Daoy (cell line): ENCODE measurements around the gene BCL2A1. TPM values are rescaled to one million over a fixed set of nuclear protein-coding genes. Genes with fewer than 3 reads are reported as not detected.
"Not testable (repeated sequence)": the region's sequence is repeated elsewhere in the genome, so short reads cannot be mapped to it uniquely, and the experiment has no call there.

Source experiments
- DNase-seq: peaks from one replicate; pipeline ENCODE4 v3.0.0-alpha.2; 2015; ENCODE audit warnings: low read depth
- total RNA-seq: library from RNA; depleted of rRNA; stranded (reverse); fragments of >200 nt; shearing (Covaris generic); gene quantifications from 2 replicates; pipeline ENCODE4 v1.2.3, GENCODE V29; 2014; rRNA removed

The BCL2A1 gene
- total RNA-seq, 1 experiment from 2014 or later, result 10.1 TPM

DNA sequence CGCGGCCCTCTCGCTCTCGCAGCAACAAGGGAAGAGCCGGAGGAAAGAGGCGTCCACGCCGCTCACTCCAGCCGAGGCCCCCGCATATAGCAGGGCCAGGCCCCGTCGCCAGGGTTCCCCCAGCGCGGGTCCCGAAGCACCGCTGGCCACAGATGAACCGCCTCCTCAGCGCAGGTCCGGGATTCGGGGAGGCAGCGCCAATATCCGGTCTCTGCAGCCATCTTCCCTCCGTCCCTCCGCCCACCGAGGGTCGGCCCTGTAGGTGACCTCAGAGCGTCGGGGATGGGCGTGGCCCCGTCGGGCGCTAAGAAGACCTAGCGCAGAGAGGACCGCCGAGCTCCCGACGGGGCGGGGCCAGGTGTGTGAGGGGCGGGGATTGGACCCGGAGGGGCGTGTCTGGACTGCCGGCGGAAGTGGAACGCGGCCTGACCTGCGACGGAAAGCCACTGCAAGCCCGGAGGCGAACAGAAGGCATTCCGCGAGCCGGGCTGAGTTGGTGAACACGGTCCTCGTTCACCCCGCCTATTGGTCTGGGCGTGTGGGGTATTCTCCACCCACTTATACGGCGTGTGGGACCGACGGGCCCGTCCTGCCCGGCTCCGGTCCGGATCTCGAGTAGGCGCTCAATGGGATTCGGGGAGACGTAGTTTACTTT, 47.4 kb downstream of the BCL2A1 start:
- peak; percentile 98 for DNase-seq

DNA sequence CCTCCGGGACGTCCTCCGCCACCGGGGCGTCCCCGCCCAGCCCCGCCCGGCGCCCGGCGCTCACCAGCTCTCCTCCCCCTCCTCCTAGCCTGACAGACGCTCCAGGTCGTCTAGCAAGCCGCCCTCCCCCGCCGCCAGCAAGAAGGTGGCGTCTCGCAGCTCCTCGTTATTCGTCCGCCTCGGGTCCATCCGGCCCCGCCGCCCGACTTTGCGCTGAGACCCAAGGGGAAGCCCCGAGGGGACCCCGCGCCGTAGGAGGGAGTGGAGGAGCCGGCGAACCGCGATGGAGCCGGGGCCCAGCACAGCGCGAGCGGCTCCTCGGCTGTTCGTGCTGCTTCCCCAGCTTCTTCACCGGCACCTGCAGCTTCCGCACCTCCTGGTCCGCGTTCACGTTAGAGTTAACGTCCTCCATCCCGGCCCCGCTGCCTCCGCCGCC, 47.9 kb downstream of the BCL2A1 start:
- DNase-seq, result peak; percentile 49

DNA sequence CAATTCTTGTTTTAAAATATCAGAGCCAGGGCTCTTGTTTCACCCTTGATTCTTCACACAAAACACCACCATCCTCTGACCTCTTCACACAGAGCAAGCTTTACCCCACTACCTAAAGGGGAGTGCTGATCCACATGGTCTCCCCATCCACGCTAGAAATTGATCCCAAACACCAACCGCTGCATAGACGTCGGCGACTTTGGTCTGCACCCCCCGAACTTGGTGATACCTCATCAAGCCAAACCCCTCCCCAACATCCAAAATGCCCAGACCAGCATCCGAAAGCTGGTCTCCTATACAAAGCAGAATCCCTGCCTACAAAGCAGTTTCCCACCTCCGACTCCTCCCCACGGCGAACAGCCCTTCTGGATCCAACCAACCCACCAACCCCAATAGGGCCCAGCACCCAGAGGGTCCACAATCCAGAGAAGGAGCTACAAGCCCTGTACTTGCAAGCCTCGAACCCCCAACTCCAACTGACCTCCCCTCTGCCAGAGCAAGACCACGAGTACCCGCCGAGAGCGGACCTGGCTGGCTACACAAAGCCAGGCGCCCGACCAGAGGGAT, 48.4 kb downstream of the BCL2A1 start:
- DNase-seq, result no peak

DNA sequence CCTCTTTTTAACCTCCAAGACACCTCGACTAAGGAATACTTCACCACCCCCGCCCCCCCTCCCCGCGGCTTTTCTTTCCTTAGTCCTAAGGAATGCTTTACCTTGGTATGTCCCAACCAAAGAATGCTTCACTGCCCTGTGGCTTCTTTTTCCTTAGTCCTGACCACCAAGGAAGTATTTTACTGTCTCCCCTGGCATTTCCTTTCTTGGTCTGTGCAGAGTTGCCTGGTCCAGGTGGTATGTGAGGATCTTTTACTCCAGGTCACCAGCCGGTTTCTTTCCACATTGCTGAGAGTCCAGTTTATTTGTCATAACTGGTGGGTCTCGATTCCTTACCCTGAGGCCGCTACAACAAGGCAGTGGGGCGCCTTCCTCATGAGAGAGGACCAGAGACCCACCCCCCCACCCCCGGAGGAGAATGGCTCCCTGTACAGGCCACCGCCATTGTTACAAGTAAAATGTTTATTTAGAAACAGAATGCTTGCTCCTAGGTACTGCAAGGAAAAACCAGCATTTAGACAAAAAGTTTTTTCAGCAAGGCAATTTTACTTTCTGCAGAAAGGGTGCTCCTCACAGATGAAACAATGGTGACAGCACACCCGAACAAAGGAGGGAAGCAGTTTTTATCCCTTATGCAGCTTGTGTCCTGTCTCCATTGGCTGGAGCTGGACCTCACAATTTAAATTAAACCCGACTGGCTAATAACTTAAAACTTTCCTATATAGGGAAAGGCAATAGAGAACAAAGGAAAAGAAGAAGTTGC, 51.1 kb downstream of the BCL2A1 start:
- DNase-seq, result no peak

DNA sequence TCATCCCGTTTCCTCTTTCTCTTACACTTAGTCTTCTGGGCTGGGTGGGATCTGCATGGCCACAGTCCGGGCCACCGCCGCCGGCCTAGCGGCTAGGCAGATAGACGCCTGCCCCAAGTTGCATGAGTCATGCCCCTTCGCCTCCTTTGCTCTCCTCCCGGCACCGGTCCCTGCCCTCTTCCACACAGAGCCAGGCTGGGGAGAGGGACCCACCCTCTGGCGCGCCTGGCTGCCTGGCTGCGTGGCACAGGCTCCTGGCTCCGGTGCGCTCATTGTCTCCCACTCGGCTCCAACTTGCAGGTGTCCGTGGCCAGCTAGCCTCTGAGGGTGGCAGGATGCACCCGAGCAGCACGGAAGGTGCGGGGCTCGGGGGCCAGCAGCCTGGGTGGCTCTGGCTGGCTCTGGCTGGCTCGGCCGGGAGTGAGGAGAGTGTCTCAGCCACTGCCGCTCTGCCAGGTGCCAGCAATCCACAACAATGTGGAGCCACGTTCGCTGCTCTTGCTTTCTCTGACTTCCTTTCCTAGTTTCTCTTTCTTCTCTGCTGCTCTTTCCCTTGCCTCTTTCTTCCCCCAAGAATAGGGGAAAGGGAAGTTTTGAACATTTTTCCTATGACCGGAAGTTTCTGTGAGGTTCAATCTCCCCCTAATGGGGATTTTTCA, 51.8 kb downstream of the BCL2A1 start:
- DNase-seq, result no peak

DNA sequence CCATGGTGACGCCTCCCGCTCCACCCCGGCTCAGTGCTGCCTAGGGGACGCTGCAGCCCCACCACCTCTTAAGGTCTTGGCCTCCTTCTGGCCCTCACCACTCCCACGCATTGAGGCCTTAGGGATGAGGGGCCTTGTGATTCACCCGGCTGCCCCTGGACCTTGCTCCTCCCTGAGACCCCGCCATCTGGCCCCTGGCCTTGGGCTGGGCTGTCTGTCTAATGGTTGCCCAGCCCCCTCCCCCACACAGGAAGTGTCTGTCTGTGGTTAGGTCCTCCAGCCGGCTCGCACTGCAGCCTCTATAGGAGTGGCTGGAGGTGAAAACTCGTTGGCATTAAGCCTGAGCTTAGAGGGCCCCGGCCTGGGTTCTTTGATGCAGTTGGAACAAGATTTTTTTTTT, 52.7 kb downstream of the BCL2A1 start:
- no peak for DNase-seq

DNA sequence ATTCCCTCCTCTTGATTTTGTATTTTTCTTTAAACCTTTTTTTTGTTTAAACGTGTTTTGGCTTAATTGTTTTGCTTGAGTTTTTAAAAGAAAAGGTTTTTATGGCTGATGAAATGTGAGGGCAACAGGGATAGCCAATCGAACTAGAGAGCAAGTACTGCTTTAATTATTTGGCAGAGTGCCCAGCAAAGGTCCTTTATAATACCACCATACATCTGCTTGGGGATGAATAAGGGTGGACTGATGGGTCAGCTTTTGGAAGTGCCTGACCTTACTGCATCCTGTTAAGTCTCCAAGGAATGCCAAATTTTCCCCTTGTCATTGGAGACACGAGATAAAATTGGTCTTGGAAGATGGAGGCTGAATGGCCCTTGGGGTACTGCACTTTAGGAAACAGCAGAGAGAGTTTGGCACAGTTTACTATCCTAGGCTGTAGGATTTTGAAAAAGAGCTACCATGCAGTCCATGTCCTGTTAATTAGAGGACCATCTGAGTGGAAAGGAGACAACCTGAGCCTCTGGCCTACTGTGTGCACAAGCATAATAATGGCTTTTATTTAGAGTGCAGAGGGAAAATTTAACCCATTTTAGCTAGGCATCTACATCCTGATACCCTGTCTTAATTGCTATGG, 54.4 kb downstream of the BCL2A1 start:
- no peak for DNase-seq

DNA sequence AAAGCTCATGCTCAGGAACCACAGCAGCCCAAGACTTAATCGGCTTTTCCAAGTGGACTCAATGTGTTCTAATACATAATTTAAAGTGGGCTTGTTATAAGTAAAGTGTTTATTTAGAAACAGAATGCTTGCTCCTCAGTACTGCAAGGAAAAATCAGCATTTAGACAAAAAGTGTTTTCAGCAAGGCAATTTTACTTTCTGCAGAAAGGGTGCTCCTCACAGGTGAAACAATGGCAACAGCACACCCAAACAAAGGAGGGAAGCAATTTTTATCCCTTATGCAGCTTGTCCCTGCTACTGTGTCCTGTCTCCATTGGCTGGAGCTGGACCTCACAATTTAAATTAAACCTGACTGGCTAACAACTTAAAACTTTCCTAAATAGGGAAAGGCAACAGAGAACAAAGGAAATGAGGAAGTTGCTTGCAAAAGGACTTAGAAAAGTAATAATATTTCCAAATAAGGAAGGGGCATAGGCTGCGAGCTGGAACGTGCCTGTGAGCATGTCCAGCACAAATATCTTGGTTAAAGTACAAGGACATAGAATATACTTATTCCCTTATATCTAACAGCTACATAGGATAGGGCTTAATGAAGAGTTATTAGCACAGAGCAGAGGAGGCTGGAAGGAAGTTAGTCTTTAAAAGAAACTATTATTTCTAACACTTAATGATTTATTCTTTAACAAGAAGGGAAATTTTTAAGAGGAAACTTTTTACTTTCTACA, 55.1 kb downstream of the BCL2A1 start:
- DNase-seq, result not testable (repeated sequence)

DNA sequence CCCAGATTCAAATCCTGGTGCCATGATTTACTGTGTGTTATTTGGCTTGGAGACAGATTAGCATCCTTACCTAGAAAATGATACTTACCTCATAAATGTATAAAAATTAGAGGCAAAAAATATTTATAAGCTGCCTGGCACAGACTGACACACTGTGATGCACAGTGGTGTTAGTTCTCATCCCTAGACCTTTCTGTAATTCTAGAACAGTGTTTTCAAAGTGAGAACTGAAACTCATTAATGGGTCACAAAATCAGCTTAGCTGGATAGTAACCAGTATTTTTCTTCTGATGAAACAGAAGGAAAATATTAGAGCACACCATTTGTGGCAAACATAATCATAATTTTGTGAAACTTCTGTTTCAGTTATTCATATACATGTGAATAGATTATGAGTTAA, 56.3 kb downstream of the BCL2A1 start:
- no peak for DNase-seq

Other genes starting within 250 kb of the BCL2A1 start
- 55.0 and 90.1 TPM in 2 replicates for gene MTHFS, start 74.2 kb downstream of the BCL2A1 start, total RNA-seq
- 67.9 and 102 TPM in 2 replicates for gene ZFAND6, start 88.5 kb upstream of the BCL2A1 start, total RNA-seq
- 17.7 and 22.4 TPM in 2 replicates for gene FAH, start 181.8 kb upstream of the BCL2A1 start, total RNA-seq